GM12864 (cell line): ENCODE data around the gene C19orf12.

ENCODE experiments used
- DNase-seq: peaks from one replicate; pipeline ENCODE4 v3.0.0-alpha.2; 2011; ENCODE audit warnings: low read depth
- H3K4me3 ChIP-seq: 2 replicates; pipeline ENCODE4 v1.5.1; 2011; ENCODE audit warnings: mild to moderate bottlenecking, low read depth, low read length, control low read depth
- TF ChIP-seq, protein P1 (sequence below): IDR thresholded peaks from 2 replicates; pipeline ENCODE4 v1.5.1; 2011; ENCODE audit warnings: low read depth, mild to moderate bottlenecking, moderate library complexity, low read length, control low read depth, inconsistent platforms; ENCODE audit errors: missing control alignments

C19orf12 gene

DNA sequence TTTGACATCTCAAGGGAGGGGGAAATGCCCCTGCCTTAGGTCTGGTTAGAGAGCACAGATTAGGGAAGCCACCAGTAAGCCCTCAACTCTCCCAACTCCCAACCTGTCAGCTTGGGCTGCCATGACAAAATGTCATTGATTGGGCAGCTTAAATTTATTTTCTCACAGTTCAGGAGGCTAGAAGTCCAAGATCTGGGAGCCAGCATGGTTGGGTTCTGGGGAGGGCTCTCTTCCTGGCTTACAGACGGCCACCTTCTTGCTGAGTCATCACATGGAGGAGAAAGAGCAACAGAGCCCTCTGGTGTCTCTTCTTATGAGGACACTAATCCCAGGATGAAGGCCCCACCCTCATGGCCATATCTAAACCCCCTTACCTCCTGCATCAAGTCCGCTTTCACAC, 24.2 kb downstream of the C19orf12 start:
- no peak overlapping the region for H3K4me3 ChIP-seq
- TF ChIP-seq, protein P1, sequence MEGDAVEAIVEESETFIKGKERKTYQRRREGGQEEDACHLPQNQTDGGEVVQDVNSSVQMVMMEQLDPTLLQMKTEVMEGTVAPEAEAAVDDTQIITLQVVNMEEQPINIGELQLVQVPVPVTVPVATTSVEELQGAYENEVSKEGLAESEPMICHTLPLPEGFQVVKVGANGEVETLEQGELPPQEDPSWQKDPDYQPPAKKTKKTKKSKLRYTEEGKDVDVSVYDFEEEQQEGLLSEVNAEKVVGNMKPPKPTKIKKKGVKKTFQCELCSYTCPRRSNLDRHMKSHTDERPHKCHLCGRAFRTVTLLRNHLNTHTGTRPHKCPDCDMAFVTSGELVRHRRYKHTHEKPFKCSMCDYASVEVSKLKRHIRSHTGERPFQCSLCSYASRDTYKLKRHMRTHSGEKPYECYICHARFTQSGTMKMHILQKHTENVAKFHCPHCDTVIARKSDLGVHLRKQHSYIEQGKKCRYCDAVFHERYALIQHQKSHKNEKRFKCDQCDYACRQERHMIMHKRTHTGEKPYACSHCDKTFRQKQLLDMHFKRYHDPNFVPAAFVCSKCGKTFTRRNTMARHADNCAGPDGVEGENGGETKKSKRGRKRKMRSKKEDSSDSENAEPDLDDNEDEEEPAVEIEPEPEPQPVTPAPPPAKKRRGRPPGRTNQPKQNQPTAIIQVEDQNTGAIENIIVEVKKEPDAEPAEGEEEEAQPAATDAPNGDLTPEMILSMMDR: peak; percentile 59
- peak; percentile 52 for DNase-seq

DNA sequence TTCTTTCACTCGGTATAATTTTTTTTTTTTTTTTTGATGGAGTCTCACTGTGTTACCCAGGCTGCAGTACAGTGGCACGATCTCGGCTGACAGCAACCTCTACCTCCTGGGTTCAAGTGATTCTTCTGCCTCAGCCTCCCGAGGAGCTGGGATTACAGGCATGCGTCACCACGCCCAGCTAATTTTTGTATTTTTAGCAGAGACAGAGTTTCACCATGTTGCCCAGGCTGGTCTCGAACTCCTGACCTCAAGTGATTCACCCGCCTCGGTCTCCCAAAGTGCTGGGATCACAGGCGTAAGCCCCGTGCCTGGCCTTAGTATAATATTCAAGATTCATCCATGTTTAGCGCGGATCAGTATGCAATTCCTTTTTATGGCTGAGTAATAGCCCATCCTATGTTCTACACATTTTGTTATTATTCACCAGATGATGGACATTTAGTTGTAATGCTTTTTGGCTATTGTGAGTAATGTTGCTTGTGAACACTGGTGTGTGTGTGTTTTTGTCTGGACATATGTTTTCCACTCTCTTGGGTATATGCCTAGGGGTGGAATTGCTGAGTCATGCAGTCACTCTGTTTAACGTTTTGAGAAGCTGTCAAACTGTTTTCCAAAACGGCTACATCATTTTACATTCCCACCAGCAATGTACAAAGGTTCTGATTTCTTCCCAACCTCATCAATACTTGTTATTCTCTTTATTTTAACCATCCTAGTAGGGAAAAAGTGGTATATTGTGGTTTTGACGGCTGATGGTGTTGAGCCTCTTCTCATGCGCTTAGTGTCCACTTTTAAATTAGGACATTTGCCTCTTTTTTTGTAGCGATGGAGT, 26.9 kb downstream of the C19orf12 start:
- TF ChIP-seq, protein P1: no peak
- DNase-seq: no peak
- no peak overlapping the region for H3K4me3 ChIP-seq

DNA sequence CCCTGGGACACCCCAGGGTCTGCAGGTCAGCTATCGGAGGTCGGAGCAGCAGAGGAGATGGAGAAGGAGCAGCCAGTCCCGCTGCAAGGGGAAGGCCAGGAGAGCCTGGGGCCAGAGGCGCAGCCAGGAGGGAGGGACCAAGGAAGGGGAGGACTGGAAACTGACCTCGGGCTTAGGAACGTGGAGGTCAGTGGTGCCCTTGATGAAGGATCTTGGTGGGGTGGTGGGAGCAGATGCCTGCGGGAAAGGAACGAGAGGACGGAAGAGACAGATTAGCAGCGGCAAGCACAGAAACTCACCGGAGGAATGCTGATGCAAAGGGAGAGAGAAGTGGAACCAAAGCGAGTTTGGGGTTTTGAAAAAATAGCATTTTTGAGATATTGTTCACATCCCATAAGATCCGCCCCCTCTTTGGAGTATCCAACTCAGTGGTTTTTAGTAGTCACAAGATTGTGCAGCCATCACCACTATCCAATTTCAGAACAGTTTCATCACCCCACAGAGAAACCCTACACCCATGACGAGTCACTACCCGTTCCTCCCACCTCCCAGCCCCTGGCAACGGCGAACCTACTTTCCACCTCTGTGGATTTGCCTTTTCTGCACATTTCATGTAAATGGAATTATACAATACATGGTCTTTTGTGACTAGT, 27.7 kb downstream of the C19orf12 start:
- no peak overlapping the region for H3K4me3 ChIP-seq
- no peak for DNase-seq
- TF ChIP-seq, protein P1: no peak

DNA sequence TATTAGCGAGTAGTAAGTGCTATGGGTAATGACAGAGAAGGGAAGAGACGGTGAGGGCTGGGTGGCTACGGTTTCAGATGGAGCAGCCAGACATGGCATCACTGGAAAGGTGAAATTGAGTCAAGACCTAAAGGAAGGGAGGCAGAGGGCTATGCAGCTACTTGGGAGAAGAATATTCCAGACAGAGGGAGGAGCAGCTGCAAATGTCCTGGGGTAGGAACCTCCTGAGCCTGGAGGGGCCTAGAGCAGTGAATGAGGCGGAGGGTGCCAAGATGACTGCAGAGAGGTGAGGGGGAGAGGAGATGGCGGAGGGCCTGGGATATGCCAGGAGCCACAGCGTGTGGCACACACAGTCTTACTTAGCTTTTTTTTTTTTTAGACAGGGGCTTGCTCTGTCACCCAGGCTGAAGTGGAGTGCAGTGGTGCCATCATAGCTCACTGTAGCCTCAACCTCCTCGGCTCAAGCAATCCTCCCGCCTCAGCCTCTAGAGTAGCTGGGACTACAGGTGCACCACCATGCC, 28.7 kb downstream of the C19orf12 start:
- TF ChIP-seq, protein P1: no peak
- DNase-seq: no peak
- H3K4me3 ChIP-seq: no peak overlapping the region

DNA sequence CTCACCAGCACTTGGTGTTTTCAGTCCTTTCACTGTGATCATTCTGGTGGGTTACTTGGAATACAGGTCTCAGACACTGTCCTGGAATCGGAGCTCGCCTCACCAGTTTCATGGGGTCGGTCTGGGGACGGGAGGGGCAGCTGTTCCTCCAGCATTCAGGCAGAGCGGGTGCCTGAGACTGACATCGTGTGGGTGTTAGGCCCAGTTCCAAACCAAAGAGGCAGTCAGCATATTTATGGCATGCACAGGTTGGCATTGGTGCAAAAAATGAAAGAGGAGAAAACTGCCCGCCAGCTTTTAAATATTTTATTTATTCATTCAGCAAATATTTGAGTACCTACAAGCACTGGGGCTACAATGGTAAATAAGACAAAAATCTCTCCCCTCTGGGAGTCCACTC, 29.7 kb downstream of the C19orf12 start:
- TF ChIP-seq, protein P1: no peak
- DNase-seq: no peak
- H3K4me3 ChIP-seq: no peak overlapping the region

DNA sequence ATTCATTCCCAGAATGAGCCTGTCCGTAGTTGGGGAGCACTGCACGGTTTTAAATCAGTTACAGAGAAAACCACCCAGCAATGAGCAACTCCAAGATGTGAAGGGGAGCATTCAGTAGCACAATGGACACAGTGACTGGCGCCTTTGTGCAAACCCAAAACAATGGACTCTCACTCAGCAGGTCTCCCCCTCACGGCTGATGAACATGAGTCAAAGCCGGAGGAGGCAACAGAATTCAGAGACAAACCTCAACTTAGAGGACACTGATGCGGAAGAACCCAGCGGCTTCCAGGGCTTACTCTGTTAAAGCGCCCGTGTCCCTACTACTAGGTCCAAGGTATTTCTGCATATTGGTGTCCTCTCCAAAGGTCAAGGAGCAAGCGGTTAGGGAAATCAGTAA, 32.1 kb downstream of the C19orf12 start:
- H3K4me3 ChIP-seq: no peak overlapping the region
- no peak for DNase-seq
- TF ChIP-seq, protein P1: no peak
